Tibial nerve (tissue), 4 donors: Measurements from ENCODE around the gene NSD2.

Experiments
- CTCF ChIP-seq, 5 experiments: fragments of 200-600 bp in 3 of 5; fragments of 450-650 bp in 2 of 5; sonication (generic) in 3 of 5; IDR thresholded peaks; one replicate each; pipeline ENCODE4 v1.5.1; 2016 to 2019; ENCODE audit warnings: antibody characterized with exemption in 5 of 5, mild to moderate bottlenecking in 3 of 5, moderate library complexity in 2 of 5
- EP300 ChIP-seq, 2 donors: sonication (generic); formaldehyde crosslinking; IDR thresholded peaks; one replicate each; pipeline ENCODE4 v1.6.1; 2017; ENCODE audit warnings: antibody characterized with exemption in 2 of 2, mild to moderate bottlenecking in 1 of 2
- POLR2A ChIP-seq, 2 donors: fragments of 450-650 bp; IDR thresholded peaks; one replicate each; pipeline ENCODE4 v1.6.1; 2017; ENCODE audit warnings: antibody characterized with exemption in 2 of 2, mild to moderate bottlenecking in 2 of 2, moderate library complexity in 2 of 2

- TF ChIP-seq CTCF (IDR thresholded peaks at IDR 0.05) (no peak), POLR2A (IDR thresholded peaks at IDR 0.05) (no peak), EP300 (IDR thresholded peaks at IDR 0.05) (peak in 1 of 2 donors; percentile 19)
Measured at GRCh38 chr4:1841201-1841886, 29.8 kb upstream of the NSD2 start.
